HepG2 (cell line): ENCODE measurements around the gene GDF7. TPM values are rescaled to one million over a fixed set of nuclear protein-coding genes. Genes with fewer than 3 reads are reported as not detected.
A peak's percentile ranks its signal among the peaks of the same experiment; 100 is the strongest.

Experiments
- AGO1 ChIP-seq: fragments of 200-400 bp; formaldehyde crosslinking; IDR thresholded peaks from 2 replicates; pipeline ENCODE4 v1.6.1; 2017; ENCODE audit warnings: mild to moderate bottlenecking, low read depth, low read length, moderate library complexity; ENCODE audit not compliant: poor library complexity, severe bottlenecking
- GTF3A ChIP-seq: sonication (generic); formaldehyde crosslinking; conservative IDR thresholded peaks from 2 replicates; pipeline ENCODE4 v1.4.0; 2020; ENCODE audit warnings: mild to moderate bottlenecking, missing genetic modification reagents
- HOXD1 ChIP-seq: sonication (generic); formaldehyde crosslinking; IDR thresholded peaks from 2 replicates; pipeline ENCODE4 v1.5.0; 2020; ENCODE audit warnings: missing genetic modification reagents
- MLLT10 ChIP-seq: sonication (generic); formaldehyde crosslinking; IDR thresholded peaks from 2 replicates; pipeline ENCODE4 v1.4.0; 2020; ENCODE audit warnings: missing genetic modification reagents
- PAX8 ChIP-seq: sonication (generic); formaldehyde crosslinking; IDR thresholded peaks from 2 replicates; pipeline ENCODE4 v1.8.0; 2022; ENCODE audit warnings: mild to moderate bottlenecking, missing genetic modification reagents, borderline replicate concordance
- PHB2 ChIP-seq: fragments of 450-650 bp; IDR thresholded peaks from 2 replicates; pipeline ENCODE4 v1.6.1; 2018; ENCODE audit not compliant: partially characterized antibody
- RFX5 ChIP-seq: IDR thresholded peaks from 2 replicates; pipeline ENCODE4 v1.6.1; 2011; ENCODE audit warnings: low read depth, low read length, improper control_type of control experiment
- SETDB1 ChIP-seq: sonication (generic); formaldehyde crosslinking; IDR thresholded peaks from 2 replicates; pipeline ENCODE4 v1.5.1; 2020; ENCODE audit warnings: missing genetic modification reagents, mild to moderate bottlenecking, borderline replicate concordance
- TERF1 ChIP-seq: sonication (generic); formaldehyde crosslinking; IDR thresholded peaks from 2 replicates; pipeline ENCODE4 v1.8.0; 2022; ENCODE audit warnings: mild to moderate bottlenecking, missing genetic modification reagents, moderate library complexity
- ZFP91 ChIP-seq: sonication (generic); formaldehyde crosslinking; IDR thresholded peaks from 2 replicates; pipeline ENCODE4 v1.9.0; 2022; ENCODE audit warnings: missing genetic modification reagents, mild to moderate bottlenecking, borderline replicate concordance
- ZNF24 ChIP-seq: fragments of 450-650 bp; IDR thresholded peaks from 2 replicates; pipeline ENCODE4 v1.6.1; 2017; ENCODE audit warnings: antibody characterized with exemption, mild to moderate bottlenecking
- ZNF253 ChIP-seq: sonication (generic); formaldehyde crosslinking; IDR thresholded peaks from 2 replicates; pipeline ENCODE4 v1.8.0; 2022; ENCODE audit warnings: mild to moderate bottlenecking, missing genetic modification reagents, borderline replicate concordance
- ZNF407 ChIP-seq: sonication (generic); formaldehyde crosslinking; IDR thresholded peaks from one replicate; pipeline ENCODE4 v1.5.1; 2020; ENCODE audit warnings: mild to moderate bottlenecking, missing genetic modification reagents; ENCODE audit errors: not compliant biosample characterization
- ZNF510 ChIP-seq: sonication (generic); formaldehyde crosslinking; IDR thresholded peaks from 2 replicates; pipeline ENCODE4 v1.4.0; 2020; ENCODE audit warnings: low read depth, mild to moderate bottlenecking, missing genetic modification reagents
- ZNF580 ChIP-seq: IDR thresholded peaks from 2 replicates; pipeline ENCODE4 v1.6.1; 2016; ENCODE audit warnings: low read depth, borderline replicate concordance
- ZSCAN21 ChIP-seq: sonication (generic); formaldehyde crosslinking; IDR thresholded peaks from 2 replicates; pipeline ENCODE4 v1.8.0; 2022; ENCODE audit warnings: mild to moderate bottlenecking, missing genetic modification reagents, moderate library complexity, borderline replicate concordance
- polyA plus RNA-seq, 8 experiments: library from polyadenylated mRNA; depleted of rRNA in 3 of 8; stranded (reverse) in 7 of 8; unstranded in 1 of 8; fragments of >200 nt; fragmentation: Illumina TruSeq in 4 of 8; extraction: Trizol in 4 of 8; gene quantifications; 2 replicates each; pipeline versions ENCODE4 v1.2.1 to v1.2.3, GENCODE V29; 2011 to 2016; ENCODE audit warnings: low read depth in 4 of 8, missing spikeins in 1 of 8, mixed read lengths in 1 of 8; ENCODE audit not compliant: insufficient read depth in 1 of 8
- total RNA-seq, 5 experiments: library from RNA; depleted of rRNA; stranded (reverse); fragments of >200 nt; fragmentation: Illumina TruSeq; extraction: Trizol; gene quantifications; 2 replicates each; pipeline ENCODE4 v1.2.3, GENCODE V29; 2016; ENCODE audit warnings: low read depth in 1 of 5

GDF7 gene
- total and polyA plus RNA-seq, 2 of the 13 experiments (the other 11 are each of a cell fraction or from before 2014, with no cell fraction given): 1.6 to 15.0 TPM

GRCh38 chr2:20666304-20667150, at the start of gene GDF7 (continued):
- TF ChIP-seq SETDB1 (no peak), ZNF24 (no peak), RFX5 (no peak), ZNF407 (no peak), MLLT10 (CRISPR knock-in tag) (no peak), ZNF580 (no peak), PAX8 (CRISPR knock-in tag) (no peak), AGO1 (no peak), ZFP91 (CRISPR knock-in tag) (peak; percentile 63; the same call in 1 of the 2 replicates), ZSCAN21 (CRISPR knock-in tag) (no peak), TERF1 (no peak), HOXD1 (CRISPR knock-in tag) (no peak; the same call in 1 of the 2 replicates), ZNF510 (CRISPR knock-in tag) (peak; percentile 68; the same call in 1 of the 2 replicates), GTF3A (CRISPR knock-in tag) (no peak), PHB2 (no peak), ZNF253 (CRISPR knock-in tag) (no peak)
